GM12878 (cell line): ENCODE results near the gene PARVA. TPM values are rescaled to one million over a fixed set of nuclear protein-coding genes. Genes with fewer than 3 reads are reported as not detected.

Experiments used
- ATAC-seq: fragments of 200-7000 bp; cut with Tn5 transposase; 3 replicates; pipeline ENCODE4 v1.9.1; 2020; ENCODE audit warnings: mild to moderate bottlenecking, moderate library complexity
- BruUV-seq: library from RNA; stranded (reverse); fragments of 400-500 nt; replicated peaks from 2 replicates; lab custom pipeline; 2021; lab: Mats Ljungman, UMichigan
- CTCF ChIA-PET: fragments of 300-600 bp; sonication (Branson Sonifier 250); formaldehyde crosslinking; extraction: SDS; loops from one replicate; lab custom pipeline; 2021; ENCODE audit warnings: inconsistent platforms; lab: Yijun Ruan, JAX
- POLR2A ChIA-PET: fragments of 350-600 bp; formaldehyde crosslinking; extraction: SDS; loops from one replicate; lab custom pipeline; 2021; ENCODE audit warnings: inconsistent platforms; lab: Charles Lee
- RAD21 ChIA-PET: fragments of 300-600 bp; sonication (Branson Sonifier 250); formaldehyde crosslinking; loops from one replicate; lab custom pipeline; 2023; ENCODE audit warnings: antibody characterized with exemption; ENCODE audit not compliant: unreplicated experiment; lab: Charles Lee
- SMC1A ChIA-PET: fragments of 300-600 bp; sonication (Branson Sonifier 250); formaldehyde crosslinking; loops from one replicate; lab custom pipeline; 2023; ENCODE audit not compliant: unreplicated experiment, uncharacterized antibody; lab: Charles Lee
- DNase-seq: peaks from one replicate; pipeline ENCODE4 v3.0.0-alpha.2; 2011; ENCODE audit warnings: low read depth, low spot score
- FAIRE-seq: peaks from 3 replicates; lab custom pipeline; 2011; peaks lifted over from hg19 to GRCh38; lab: Jason Lieb, UNC
- H2AFZ ChIP-seq: 2 replicates; pipeline ENCODE4 v1.6.0; 2011; ENCODE audit warnings: low read depth, low read length, control low read depth; ENCODE audit not compliant: control insufficient read depth
- H3K27ac ChIP-seq: 2 replicates; pipeline ENCODE4 v1.5.1; 2011; ENCODE audit warnings: control low read depth; ENCODE audit not compliant: control insufficient read depth, insufficient read depth
- H3K27me3 ChIP-seq, 2 experiments: replicated peaks in 1 of 2; 2 replicates each; pipeline versions ENCODE4 v1.6.0 to v1.6.1; 2011; ENCODE audit warnings: low read length in 1 of 2; ENCODE audit not compliant: control insufficient read depth in 2 of 2, insufficient read depth in 2 of 2
- H3K36me3 ChIP-seq, 2 experiments: 2 replicates each; pipeline ENCODE4 v1.5.1; 2011; ENCODE audit warnings: low read length in 1 of 2; ENCODE audit not compliant: control insufficient read depth in 2 of 2, insufficient read depth in 2 of 2
- H3K4me1 ChIP-seq: 2 replicates; pipeline ENCODE4 v1.6.1; 2011; ENCODE audit warnings: mild to moderate bottlenecking, low read length, moderate library complexity, mixed read lengths; ENCODE audit not compliant: control insufficient read depth, insufficient read depth
- H3K4me2 ChIP-seq: 2 replicates; pipeline ENCODE4 v1.6.0; 2011; ENCODE audit warnings: control low read depth; ENCODE audit not compliant: control insufficient read depth, insufficient read depth
- H3K4me3 ChIP-seq: fragments of 200-600 bp; sonication (generic); 2 replicates; pipeline ENCODE4 v1.5.1; 2016
- H3K79me2 ChIP-seq: 2 replicates; pipeline ENCODE4 v1.6.0; 2011; ENCODE audit warnings: low read length; ENCODE audit not compliant: control insufficient read depth, insufficient read depth
- H3K9ac ChIP-seq: 2 replicates; pipeline ENCODE4 v1.8.0; 2011; ENCODE audit warnings: low read length, control low read depth, mixed read lengths; ENCODE audit not compliant: control insufficient read depth, insufficient read depth
- H3K9me3 ChIP-seq: replicated peaks from 3 replicates; pipeline ENCODE4 v1.5.1; 2011; ENCODE audit warnings: mild to moderate bottlenecking, low read length; ENCODE audit not compliant: control insufficient read depth, insufficient read depth
- H4K20me1 ChIP-seq: 2 replicates; pipeline ENCODE4 v1.6.0; 2011; ENCODE audit not compliant: control insufficient read depth, insufficient read depth
- ATF2 ChIP-seq: IDR thresholded peaks from 2 replicates; pipeline ENCODE4 v1.6.1; 2012; ENCODE audit warnings: low read length, inconsistent platforms
- BCL11A ChIP-seq: IDR thresholded peaks from 2 replicates; pipeline ENCODE4 v1.6.1; 2011; ENCODE audit warnings: low read depth, low read length
- BHLHE40 ChIP-seq, 2 experiments: fragments of 450-650 bp in 1 of 2; IDR thresholded peaks; 2 replicates each; pipeline ENCODE4 v1.6.1; 2011 to 2017; ENCODE audit warnings: low read depth in 2 of 2, borderline replicate concordance in 1 of 2, improper control_type of control experiment in 1 of 2, low read length in 1 of 2, mild to moderate bottlenecking in 1 of 2
- CREB1 ChIP-seq: IDR thresholded peaks from 2 replicates; pipeline ENCODE4 v1.6.1; 2012; ENCODE audit warnings: low read depth, mild to moderate bottlenecking, inconsistent platforms
- MEF2A ChIP-seq: IDR thresholded peaks from 2 replicates; pipeline ENCODE4 v1.6.1; 2011; ENCODE audit warnings: low read depth, mild to moderate bottlenecking, low read length, moderate library complexity; ENCODE audit not compliant: insufficient read depth
- MEF2B ChIP-seq: fragments of 450-650 bp; IDR thresholded peaks from 2 replicates; pipeline ENCODE4 v1.6.1; 2018; ENCODE audit warnings: mild to moderate bottlenecking, moderate library complexity; ENCODE audit not compliant: partially characterized antibody, poor library complexity, severe bottlenecking
- NFYB ChIP-seq: IDR thresholded peaks from 2 replicates; pipeline ENCODE4 v1.6.1; 2011; ENCODE audit warnings: low read depth, mild to moderate bottlenecking, low read length, improper control_type of control experiment, moderate library complexity; ENCODE audit not compliant: insufficient read depth
- SRF ChIP-seq, 2 experiments: IDR thresholded peaks; 2 replicates each; pipeline ENCODE4 v1.6.1; 2011; ENCODE audit warnings: low read depth in 2 of 2, low read length in 2 of 2, mild to moderate bottlenecking in 1 of 2, moderate library complexity in 1 of 2
- TCF3 ChIP-seq: IDR thresholded peaks from 2 replicates; pipeline ENCODE4 v1.6.1; 2012; ENCODE audit warnings: low read depth, mild to moderate bottlenecking, low read length, borderline replicate concordance; ENCODE audit not compliant: insufficient read depth
- USF2 ChIP-seq: IDR thresholded peaks from 2 replicates; pipeline ENCODE4 v1.6.1; 2011; ENCODE audit warnings: low read depth, low read length, improper control_type of control experiment, borderline replicate concordance
- ZBTB33 ChIP-seq: fragments of 450-650 bp; IDR thresholded peaks from 2 replicates; pipeline ENCODE4 v1.6.1; 2017; ENCODE audit warnings: mild to moderate bottlenecking
- in situ Hi-C: fragments of 300-500 bp; cut with MboI; formaldehyde crosslinking; loops from 9 replicates; pipeline ENCODE4 v1.14.3; 2018; ENCODE audit warnings: mixed read lengths
- intact Hi-C: fragments of 100-400 bp; cut with micrococcal nuclease; formaldehyde crosslinking; loops from one replicate; pipeline ENCODE4 v1.14.2; 2022; ENCODE audit not compliant: unreplicated experiment
- polyA plus RNA-seq, 11 experiments: library from polyadenylated mRNA; depleted of rRNA in 4 of 11; unstranded in 6 of 11; stranded (reverse) in 5 of 11; fragments of >200 nt; fragmentation: Nextera tagmentation in 4 of 11; fragmentation: Illumina TruSeq in 1 of 11; extraction: Ambion mirVana in 4 of 11; extraction: Trizol in 1 of 11; gene quantifications; 1 replicate in 1 of 11; 2 replicates in 10 of 11; pipeline versions ENCODE4 v1.2.1 to v1.2.3, GENCODE V29; 2011 to 2016; ENCODE audit warnings: inconsistent platforms in 2 of 11, missing spikeins in 2 of 11, low read depth in 1 of 11
- total RNA-seq, 4 experiments: library from RNA; depleted of rRNA in 3 of 4; stranded (reverse); fragments of >200 nt in 3 of 4; fragmentation: Illumina TruSeq in 1 of 4; extraction: Trizol in 1 of 4; gene quantifications; 2 replicates each; pipeline versions ENCODE4 v1.2.1 to v1.2.3, GENCODE V29; 2013 to 2021
- TF ChIP-seq, protein P1 (sequence below): fragments of 450-650 bp; IDR thresholded peaks from 2 replicates; pipeline ENCODE4 v1.6.1; 2017; ENCODE audit warnings: mild to moderate bottlenecking, moderate library complexity
- TF ChIP-seq, protein P2 (sequence below): fragments of 450-650 bp; IDR thresholded peaks from 2 replicates; pipeline ENCODE4 v1.6.1; 2016; ENCODE audit warnings: mild to moderate bottlenecking

The PARVA gene
- total and polyA plus RNA-seq, 10 of the 15 experiments (the other 5 are each of a cell fraction or from before 2014, with no cell fraction given): 0.01 to 0.44 (median 0.03) TPM; not detected in 7

- TF ChIP-seq ATF2: no peak
These were observed 20.6 kb downstream of the PARVA start (continued) for GRCh38 chr11:12397931-12398334.

DNA sequence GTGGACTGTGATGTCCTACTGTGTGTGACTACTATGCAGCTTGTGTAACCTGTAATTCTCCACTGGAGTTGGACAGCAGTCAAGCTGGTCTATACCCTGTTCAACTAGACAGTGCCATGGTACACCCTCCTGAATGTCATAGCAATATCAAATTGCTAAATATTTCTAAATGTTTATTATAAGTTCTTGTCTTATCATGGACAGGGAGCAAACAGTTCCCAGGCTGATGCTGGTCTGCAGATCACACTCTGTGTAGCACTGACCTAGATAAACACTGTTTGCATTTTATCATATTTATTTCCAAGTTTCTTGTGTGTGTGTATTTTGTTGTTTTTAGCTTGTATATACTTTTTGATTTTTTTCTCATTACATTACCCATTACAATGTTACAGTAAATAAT is 22.0 kb downstream of the PARVA start:
- H4K20me1 ChIP-seq: no peaks in the 10 kb centered on the region
- DNase-seq: no peak
- no peaks in the 10 kb centered on the region for H3K79me2 ChIP-seq
- in situ Hi-C loops (no loop called here), intact Hi-C loops (no loop called here)
- H3K36me3 ChIP-seq: no peaks in the 10 kb centered on the region
- no peak overlapping the region for H3K4me3 ChIP-seq
- no peak overlapping the region for H3K27ac ChIP-seq
- FAIRE-seq: no peak
- no peaks in the 10 kb centered on the region for H3K9me3 ChIP-seq
- ATAC-seq: no peak
- ChIA-PET SMC1A (interaction anchor here (0.7 to 1.2 kb wide), 2 partner anchors 11 to 68 kb away, joined by 3 to 4 read pairs; no protein-coding TSS in a partner anchor), RAD21 (no interaction called here), CTCF (interaction anchor here (0.8 kb wide), 1 partner anchor 68 kb away, joined by 3 read pairs; no protein-coding TSS in a partner anchor), POLR2A (no interaction called here)
- no peak overlapping the region for H3K9ac ChIP-seq
- H2AFZ ChIP-seq: no peak overlapping the region
- H3K4me2 ChIP-seq: no peak overlapping the region
- no TSS peak for BruUV-seq
- H3K4me1 ChIP-seq: no peaks in the 10 kb centered on the region
- H3K27me3 ChIP-seq: no peaks in the 10 kb centered on the region
- TF ChIP-seq USF2: no peak
- no peak for TF ChIP-seq SRF (IDR thresholded peaks at IDR 0.05; ENCODE audit: low read depth in 2 of 2, low read length in 2 of 2)
- no peak for TF ChIP-seq TCF3
- TF ChIP-seq MEF2A: no peak
- no peak for TF ChIP-seq BCL11A
- TF ChIP-seq MEF2B: no peak
- no peak for TF ChIP-seq CREB1
- TF ChIP-seq NFYB: no peak
- no peak for TF ChIP-seq ZBTB33
- no peak for TF ChIP-seq BHLHE40 (IDR thresholded peaks at IDR 0.05; ENCODE audit: borderline replicate concordance in 1 of 2, low read depth in 2 of 2, low read length in 1 of 2)
- TF ChIP-seq, protein P1, sequence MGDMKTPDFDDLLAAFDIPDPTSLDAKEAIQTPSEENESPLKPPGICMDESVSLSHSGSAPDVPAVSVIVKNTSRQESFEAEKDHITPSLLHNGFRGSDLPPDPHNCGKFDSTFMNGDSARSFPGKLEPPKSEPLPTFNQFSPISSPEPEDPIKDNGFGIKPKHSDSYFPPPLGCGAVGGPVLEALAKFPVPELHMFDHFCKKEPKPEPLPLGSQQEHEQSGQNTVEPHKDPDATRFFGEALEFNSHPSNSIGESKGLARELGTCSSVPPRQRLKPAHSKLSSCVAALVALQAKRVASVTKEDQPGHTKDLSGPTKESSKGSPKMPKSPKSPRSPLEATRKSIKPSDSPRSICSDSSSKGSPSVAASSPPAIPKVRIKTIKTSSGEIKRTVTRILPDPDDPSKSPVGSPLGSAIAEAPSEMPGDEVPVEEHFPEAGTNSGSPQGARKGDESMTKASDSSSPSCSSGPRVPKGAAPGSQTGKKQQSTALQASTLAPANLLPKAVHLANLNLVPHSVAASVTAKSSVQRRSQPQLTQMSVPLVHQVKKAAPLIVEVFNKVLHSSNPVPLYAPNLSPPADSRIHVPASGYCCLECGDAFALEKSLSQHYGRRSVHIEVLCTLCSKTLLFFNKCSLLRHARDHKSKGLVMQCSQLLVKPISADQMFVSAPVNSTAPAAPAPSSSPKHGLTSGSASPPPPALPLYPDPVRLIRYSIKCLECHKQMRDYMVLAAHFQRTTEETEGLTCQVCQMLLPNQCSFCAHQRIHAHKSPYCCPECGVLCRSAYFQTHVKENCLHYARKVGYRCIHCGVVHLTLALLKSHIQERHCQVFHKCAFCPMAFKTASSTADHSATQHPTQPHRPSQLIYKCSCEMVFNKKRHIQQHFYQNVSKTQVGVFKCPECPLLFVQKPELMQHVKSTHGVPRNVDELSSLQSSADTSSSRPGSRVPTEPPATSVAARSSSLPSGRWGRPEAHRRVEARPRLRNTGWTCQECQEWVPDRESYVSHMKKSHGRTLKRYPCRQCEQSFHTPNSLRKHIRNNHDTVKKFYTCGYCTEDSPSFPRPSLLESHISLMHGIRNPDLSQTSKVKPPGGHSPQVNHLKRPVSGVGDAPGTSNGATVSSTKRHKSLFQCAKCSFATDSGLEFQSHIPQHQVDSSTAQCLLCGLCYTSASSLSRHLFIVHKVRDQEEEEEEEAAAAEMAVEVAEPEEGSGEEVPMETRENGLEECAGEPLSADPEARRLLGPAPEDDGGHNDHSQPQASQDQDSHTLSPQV: no peak
- TF ChIP-seq, protein P2, sequence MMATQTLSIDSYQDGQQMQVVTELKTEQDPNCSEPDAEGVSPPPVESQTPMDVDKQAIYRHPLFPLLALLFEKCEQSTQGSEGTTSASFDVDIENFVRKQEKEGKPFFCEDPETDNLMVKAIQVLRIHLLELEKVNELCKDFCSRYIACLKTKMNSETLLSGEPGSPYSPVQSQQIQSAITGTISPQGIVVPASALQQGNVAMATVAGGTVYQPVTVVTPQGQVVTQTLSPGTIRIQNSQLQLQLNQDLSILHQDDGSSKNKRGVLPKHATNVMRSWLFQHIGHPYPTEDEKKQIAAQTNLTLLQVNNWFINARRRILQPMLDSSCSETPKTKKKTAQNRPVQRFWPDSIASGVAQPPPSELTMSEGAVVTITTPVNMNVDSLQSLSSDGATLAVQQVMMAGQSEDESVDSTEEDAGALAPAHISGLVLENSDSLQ: no peak
